Measurements from ENCODE around the gene LCTL.

The LCTL gene

GRCh38 chr15:66598095-66598815 lies 32.5 kb upstream of the LCTL start:
- H3K4me3 ChIP-seq (ENCODE audit: low read depth, low read length), result no peak overlapping the region
- TF ChIP-seq, protein P1, sequence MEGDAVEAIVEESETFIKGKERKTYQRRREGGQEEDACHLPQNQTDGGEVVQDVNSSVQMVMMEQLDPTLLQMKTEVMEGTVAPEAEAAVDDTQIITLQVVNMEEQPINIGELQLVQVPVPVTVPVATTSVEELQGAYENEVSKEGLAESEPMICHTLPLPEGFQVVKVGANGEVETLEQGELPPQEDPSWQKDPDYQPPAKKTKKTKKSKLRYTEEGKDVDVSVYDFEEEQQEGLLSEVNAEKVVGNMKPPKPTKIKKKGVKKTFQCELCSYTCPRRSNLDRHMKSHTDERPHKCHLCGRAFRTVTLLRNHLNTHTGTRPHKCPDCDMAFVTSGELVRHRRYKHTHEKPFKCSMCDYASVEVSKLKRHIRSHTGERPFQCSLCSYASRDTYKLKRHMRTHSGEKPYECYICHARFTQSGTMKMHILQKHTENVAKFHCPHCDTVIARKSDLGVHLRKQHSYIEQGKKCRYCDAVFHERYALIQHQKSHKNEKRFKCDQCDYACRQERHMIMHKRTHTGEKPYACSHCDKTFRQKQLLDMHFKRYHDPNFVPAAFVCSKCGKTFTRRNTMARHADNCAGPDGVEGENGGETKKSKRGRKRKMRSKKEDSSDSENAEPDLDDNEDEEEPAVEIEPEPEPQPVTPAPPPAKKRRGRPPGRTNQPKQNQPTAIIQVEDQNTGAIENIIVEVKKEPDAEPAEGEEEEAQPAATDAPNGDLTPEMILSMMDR (IDR thresholded peaks at IDR 0.05; ENCODE audit: borderline replicate concordance, insufficient read depth, low read depth, low read length), result no peak

GRCh38 chr15:66595931-66596545 lies 30.2 kb upstream of the LCTL start:
- no peak overlapping the region for H3K4me3 ChIP-seq (ENCODE audit: low read depth, low read length)
- TF ChIP-seq, protein P1 (IDR thresholded peaks at IDR 0.05; ENCODE audit: borderline replicate concordance, insufficient read depth, low read depth, low read length), result no peak

DNA sequence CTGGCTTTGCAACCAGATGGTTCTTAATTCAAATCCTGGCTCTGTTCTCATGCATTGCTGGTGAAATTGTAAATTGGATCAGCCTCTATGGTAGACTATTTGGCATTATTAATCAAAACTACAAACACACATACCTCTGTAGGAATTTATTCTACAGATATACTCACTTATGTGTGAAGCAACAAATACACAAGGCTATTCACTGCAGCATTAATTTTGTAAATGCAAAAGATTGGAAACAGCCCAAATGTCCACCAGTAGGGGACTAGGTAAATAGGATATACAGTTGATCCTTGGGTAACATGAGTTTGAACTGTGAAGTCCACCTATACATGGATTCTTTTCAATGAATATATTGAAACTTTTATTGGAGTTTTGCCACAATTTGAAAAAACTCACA lies 29.5 kb upstream of the LCTL start:
- no peak overlapping the region for H3K4me3 ChIP-seq (ENCODE audit: low read depth, low read length)
- TF ChIP-seq, protein P1 (IDR thresholded peaks at IDR 0.05; ENCODE audit: borderline replicate concordance, insufficient read depth, low read depth, low read length), result no peak

- TF ChIP-seq, protein P1 (IDR thresholded peaks at IDR 0.05; ENCODE audit: borderline replicate concordance, insufficient read depth, low read depth, low read length), result no peak
- H3K4me3 ChIP-seq (ENCODE audit: low read depth, low read length), result no peak overlapping the region
These were observed 29.0 kb upstream of the LCTL start for GRCh38 chr15:66594836-66595235.

GRCh38 chr15:66594344-66594743 lies 28.5 kb upstream of the LCTL start:
- TF ChIP-seq, protein P1 (IDR thresholded peaks at IDR 0.05; ENCODE audit: borderline replicate concordance, insufficient read depth, low read depth, low read length), result no peak
- H3K4me3 ChIP-seq (ENCODE audit: low read depth, low read length), result no peak overlapping the region

DNA sequence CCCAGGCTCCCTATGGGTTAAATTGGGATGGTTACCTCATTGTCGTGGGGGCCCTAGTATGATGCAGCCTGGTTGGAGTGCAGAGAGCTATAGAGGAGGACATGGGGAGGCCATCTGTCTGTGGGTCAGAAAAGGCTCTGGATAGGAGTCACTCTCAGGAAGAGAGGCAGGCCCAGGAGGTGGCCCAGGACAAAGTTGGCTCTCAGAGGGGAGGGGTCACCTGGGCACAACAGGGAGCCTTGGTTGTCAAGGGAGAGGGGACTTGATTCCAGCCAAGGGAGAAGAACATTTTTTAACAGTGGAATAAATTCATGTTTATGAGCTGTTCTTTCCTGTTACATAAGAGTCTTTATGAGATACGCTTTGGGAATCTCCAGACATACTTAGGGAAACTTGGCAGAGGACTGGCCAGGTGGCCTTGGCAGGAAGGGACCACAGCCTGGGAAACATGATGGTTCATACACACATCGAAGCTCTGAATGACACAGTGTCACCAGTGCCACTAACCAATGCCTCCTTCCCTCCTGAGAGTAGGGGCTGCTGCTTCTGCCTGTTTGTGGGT lies 27.5 kb upstream of the LCTL start:
- no peak overlapping the region for H3K4me3 ChIP-seq (ENCODE audit: low read depth, low read length)
- TF ChIP-seq, protein P1 (IDR thresholded peaks at IDR 0.05; ENCODE audit: borderline replicate concordance, insufficient read depth, low read depth, low read length), result no peak

Data from GM12875 (cell line).